GM23338 (cell line): ENCODE measurements around the gene BTNL9. TPM values are rescaled to one million over a fixed set of nuclear protein-coding genes. Genes with fewer than 3 reads are reported as not detected.

Source experiments
- ATAC-seq: fragments of 200-7000 bp; cut with Tn5 transposase; 3 replicates; pipeline ENCODE4 v1.9.1; 2020
- DNase-seq: peaks from one replicate; pipeline ENCODE4 v3.0.0-alpha.2; 2015; ENCODE audit warnings: low spot score
- H2AFZ ChIP-seq: fragments of 200-600 bp; sonication (generic); 2 replicates; pipeline ENCODE4 v1.8.0; 2016; ENCODE audit warnings: antibody characterized with exemption, mild to moderate bottlenecking, moderate library complexity
- H3F3A ChIP-seq: fragments of 200-600 bp; sonication (generic); replicated peaks from 2 replicates; pipeline ENCODE4 v1.8.0; 2017; ENCODE audit warnings: antibody characterized with exemption, mixed run types, low read depth
- H3K27ac ChIP-seq: fragments of 200-600 bp; sonication (generic); 2 replicates; pipeline ENCODE4 v1.6.1; 2016; ENCODE audit warnings: low read depth
- H3K27me3 ChIP-seq: fragments of 200-600 bp; sonication (generic); 2 replicates; pipeline ENCODE4 v1.8.0; 2016; ENCODE audit warnings: mild to moderate bottlenecking, mixed run types, moderate library complexity; ENCODE audit not compliant: insufficient read depth
- H3K36me3 ChIP-seq: fragments of 200-600 bp; sonication (generic); 2 replicates; pipeline ENCODE4 v1.8.0; 2016; ENCODE audit warnings: mild to moderate bottlenecking; ENCODE audit not compliant: insufficient read depth
- H3K4me1 ChIP-seq: fragments of 200-600 bp; sonication (generic); 2 replicates; pipeline ENCODE4 v1.8.0; 2016; ENCODE audit warnings: mild to moderate bottlenecking, moderate library complexity; ENCODE audit not compliant: insufficient read depth
- H3K4me2 ChIP-seq: fragments of 200-600 bp; sonication (generic); 2 replicates; pipeline ENCODE4 v1.7.1; 2017; ENCODE audit warnings: mixed run types
- H3K4me3 ChIP-seq: fragments of 200-600 bp; sonication (generic); 2 replicates; pipeline ENCODE4 v1.6.1; 2016; ENCODE audit warnings: mixed run types
- H3K79me2 ChIP-seq: fragments of 200-600 bp; sonication (generic); replicated peaks from 2 replicates; pipeline ENCODE4 v1.8.0; 2017; ENCODE audit warnings: mild to moderate bottlenecking; ENCODE audit not compliant: insufficient read depth
- H3K9me2 ChIP-seq: fragments of 200-600 bp; sonication (generic); 2 replicates; pipeline ENCODE4 v1.8.0; 2017; ENCODE audit not compliant: insufficient read depth
- H4K20me1 ChIP-seq: fragments of 200-600 bp; sonication (generic); replicated peaks from 2 replicates; pipeline ENCODE4 v1.8.0; 2017; ENCODE audit warnings: mild to moderate bottlenecking; ENCODE audit not compliant: insufficient read depth
- H3K27ac Mint-ChIP-seq: 2 replicates; pipeline ENCODE4 v1.8.0; 2020; ENCODE audit warnings: inconsistent platforms, mild to moderate bottlenecking, moderate library complexity, mixed read lengths
- H3K27me3 Mint-ChIP-seq: 3 replicates; pipeline ENCODE4 v1.8.0; 2022; ENCODE audit warnings: low read depth, mild to moderate bottlenecking, moderate library complexity, mixed read lengths, inconsistent platforms; ENCODE audit not compliant: insufficient read depth, poor library complexity
- H3K36me3 Mint-ChIP-seq: 3 replicates; pipeline ENCODE4 v1.8.0; 2021; ENCODE audit warnings: low read depth, mild to moderate bottlenecking, inconsistent platforms, moderate library complexity, mixed read lengths
- H3K4me1 Mint-ChIP-seq: 3 replicates; pipeline ENCODE4 v1.8.0; 2020; ENCODE audit warnings: mild to moderate bottlenecking, inconsistent platforms, mixed read lengths
- H3K4me3 Mint-ChIP-seq: 3 replicates; pipeline ENCODE4 v1.8.0; 2021; ENCODE audit warnings: moderate library complexity, mild to moderate bottlenecking, inconsistent platforms, mixed read lengths
- H3K9me3 Mint-ChIP-seq: 3 replicates; pipeline ENCODE4 v1.8.0; 2020; ENCODE audit warnings: moderate library complexity, mild to moderate bottlenecking, inconsistent platforms, mixed read lengths
- CREB1 ChIP-seq: fragments of 250-450 bp; sonication (Bioruptor Pico); IDR thresholded peaks from 2 replicates; pipeline ENCODE4 v1.5.0; 2020; ENCODE audit warnings: low read depth, mild to moderate bottlenecking, moderate library complexity
- CTCF ChIP-seq, 2 experiments: fragments of 200-600 bp in 1 of 2; sonication (generic) in 1 of 2; conservative IDR thresholded peaks; 2 replicates each; pipeline versions ENCODE4 v1.5.1 to v1.6.1; 2016 to 2017; ENCODE audit warnings: antibody characterized with exemption in 2 of 2, low read depth in 2 of 2, mild to moderate bottlenecking in 2 of 2, moderate library complexity in 1 of 2
- ETS1 ChIP-seq: IDR thresholded peaks from 2 replicates; pipeline ENCODE4 v1.6.1; 2016; ENCODE audit warnings: antibody characterized with exemption
- JUNB ChIP-seq: IDR thresholded peaks from one replicate; pipeline ENCODE4 v1.6.1; 2016; ENCODE audit warnings: antibody characterized with exemption; ENCODE audit not compliant: unreplicated experiment
- NANOG ChIP-seq: IDR thresholded peaks from 2 replicates; pipeline ENCODE4 v1.6.1; 2016; ENCODE audit warnings: antibody characterized with exemption, borderline replicate concordance
- REST ChIP-seq: IDR thresholded peaks from one replicate; pipeline ENCODE4 v1.6.1; 2018; ENCODE audit warnings: antibody characterized with exemption; ENCODE audit not compliant: unreplicated experiment
- ZNF114 ChIP-seq: fragments of 250-450 bp; sonication (Bioruptor Pico); IDR thresholded peaks from 2 replicates; pipeline ENCODE4 v1.5.0; 2020; ENCODE audit warnings: mild to moderate bottlenecking, moderate library complexity
- ZNF331 ChIP-seq: fragments of 250-450 bp; sonication (Bioruptor Pico); IDR thresholded peaks from 2 replicates; pipeline ENCODE4 v1.5.0; 2020; ENCODE audit warnings: low read depth, mild to moderate bottlenecking, moderate library complexity
- ZNF462 ChIP-seq: fragments of 250-450 bp; sonication (Bioruptor Pico); IDR thresholded peaks from 2 replicates; pipeline ENCODE4 v1.5.0; 2020; ENCODE audit warnings: mild to moderate bottlenecking, moderate library complexity
- polyA plus RNA-seq: library from polyadenylated mRNA; unstranded; fragments of >200 nt; fragmentation: Nextera tagmentation; extraction: Ambion mirVana; gene quantifications from 2 replicates; pipeline ENCODE4 v1.2.1, GENCODE V29; 2016
- total RNA-seq: library from RNA; depleted of rRNA; stranded (reverse); fragments of >200 nt; shearing (Covaris generic); gene quantifications from 2 replicates; pipeline ENCODE4 v1.2.3, GENCODE V29; 2014

BTNL9 gene
- total and polyA plus RNA-seq, 2 experiments from 2014 or later: 0.21 to 3.4 TPM

- TF ChIP-seq CREB1 (CRISPR knock-in tag): no peak
Measured at GRCh38 chr5:181063514-181063913, 23.4 kb downstream of the BTNL9 start (continued).

GRCh38 chr5:181064987-181065386 is 24.9 kb downstream of the BTNL9 start:
- Histone ChIP-seq H2AFZ (no peak overlapping the region), H4K20me1 (peaks cover 5% of the 10 kb centered on the region), H3K4me3 (no peak overlapping the region), H3K36me3 (no peaks in the 10 kb centered on the region), H3K27ac (no peak overlapping the region), H3K4me2 (no peak overlapping the region), H3K9me2 (no peaks in the 10 kb centered on the region), H3F3A (no peaks in the 10 kb centered on the region), H3K27me3 (peaks cover 69% of the 10 kb centered on the region), H3K4me1 (peaks cover 2% of the 10 kb centered on the region; the same call in 1 of the 2 replicates), H3K79me2 (no peaks in the 10 kb centered on the region)
- ATAC-seq: no peak
- peaks cover 11% of the 10 kb centered on the region for H3K4me1 Mint-ChIP-seq
- no peaks in the 10 kb centered on the region for H3K36me3 Mint-ChIP-seq
- no peak overlapping the region for H3K4me3 Mint-ChIP-seq
- no peak overlapping the region for H3K27ac Mint-ChIP-seq
- TF ChIP-seq JUNB (no peak), ZNF114 (CRISPR knock-in tag) (no peak), REST (no peak), CTCF (conservative IDR thresholded peaks at IDR 0.05; ENCODE audit: low read depth in 2 of 2) (no peak), CREB1 (CRISPR knock-in tag) (no peak), NANOG (no peak), ZNF331 (CRISPR knock-in tag) (no peak), ETS1 (no peak), ZNF462 (CRISPR knock-in tag) (no peak)
- DNase-seq: no peak
- H3K9me3 Mint-ChIP-seq: peaks cover 2% of the 10 kb centered on the region; the same call in 1 of the 3 replicates
- H3K27me3 Mint-ChIP-seq: peaks cover 37% of the 10 kb centered on the region
